DMS 273 (cell line): Measurements from ENCODE around the gene LCLAT1.

ENCODE experiments used
- DNase-seq: peaks from one replicate; lab custom pipeline; 2025; ENCODE audit not compliant: unreplicated experiment; lab: John Stamatoyannopoulos, UW

The LCLAT1 gene

GRCh38 chr2:30447149-30448045 lies at the start of gene LCLAT1:
Gene LCLAT1, plus strand, starts transcription at chr2:30447246. Its CDS starts 78,345 bp downstream, at chr2:30525591.
- DNase-seq = peak; percentile 92

GRCh38 chr2:30398084-30398873 lies 48.8 kb upstream of the LCLAT1 start:
- no peak for DNase-seq

GRCh38 chr2:30400151-30400954 lies 46.7 kb upstream of the LCLAT1 start:
- no peak for DNase-seq

GRCh38 chr2:30402441-30403182 lies 44.4 kb upstream of the LCLAT1 start:
- DNase-seq = no peak

- no peak for DNase-seq
These were observed 43.3 kb upstream of the LCLAT1 start for GRCh38 chr2:30403592-30404312.

- no peak for DNase-seq
These were observed 42.5 kb upstream of the LCLAT1 start for GRCh38 chr2:30404319-30405259.

GRCh38 chr2:30405260-30405605 lies 41.8 kb upstream of the LCLAT1 start:
- no peak for DNase-seq

GRCh38 chr2:30406853-30407252 lies 40.2 kb upstream of the LCLAT1 start:
- DNase-seq = no peak

- no peak for DNase-seq
These were observed 38.1 kb upstream of the LCLAT1 start for GRCh38 chr2:30408961-30409387.

- DNase-seq = peak; percentile 7
These were observed 36.8 kb upstream of the LCLAT1 start for GRCh38 chr2:30410217-30410616.

- no peak for DNase-seq
These were observed 34.9 kb upstream of the LCLAT1 start for GRCh38 chr2:30412047-30412683.

- DNase-seq = no peak
These were observed 34.1 kb upstream of the LCLAT1 start for GRCh38 chr2:30412684-30413570.

- no peak for DNase-seq
These were observed 32.1 kb upstream of the LCLAT1 start for GRCh38 chr2:30414961-30415360.

GRCh38 chr2:30417253-30417652 lies 29.8 kb upstream of the LCLAT1 start:
- DNase-seq = no peak

- DNase-seq = no peak
These were observed 25.9 kb upstream of the LCLAT1 start for GRCh38 chr2:30421026-30421603.

GRCh38 chr2:30421604-30422443 lies 25.2 kb upstream of the LCLAT1 start:
- DNase-seq = peak; percentile 10
